ENCODE results near the gene PCCA.

DNA sequence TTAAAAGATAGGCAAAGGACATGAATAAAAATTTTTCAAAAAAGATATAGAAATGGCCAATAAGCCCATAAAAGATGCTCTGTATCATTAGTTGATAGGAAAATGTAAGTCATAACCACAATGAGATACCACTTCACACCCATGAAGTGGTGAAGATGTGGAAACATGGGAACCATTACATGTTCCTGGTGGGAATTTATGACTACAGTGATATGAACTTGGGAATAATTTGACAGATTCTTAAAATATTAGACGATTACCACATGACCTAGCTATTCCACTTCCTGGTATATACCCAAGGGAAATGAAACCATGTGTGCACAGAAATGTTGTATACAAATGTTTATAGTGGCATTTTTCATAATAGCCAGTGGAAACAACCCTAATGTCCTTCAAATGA, 267.5 kb downstream of the PCCA start:
- no peak for TF ChIP-seq GATA2 (IDR thresholded peaks at IDR 0.05; ENCODE audit: low read depth, low read length)
- TF ChIP-seq GATA3 (IDR thresholded peaks at IDR 0.05; ENCODE audit: low read depth, low read length) = no peak

Measured in SH-SY5Y (cell line).